Endothelial cell (in vitro differentiated cells): ENCODE results near the gene USP35. TPM values are rescaled to one million over a fixed set of nuclear protein-coding genes. Genes with fewer than 3 reads are reported as not detected.

Source experiments
- DNase-seq: peaks from one replicate; pipeline ENCODE4 v3.0.0; 2021; ENCODE audit warnings: low spot score
- H3K27ac Mint-ChIP-seq: one replicate; pipeline ENCODE4 v1.8.0; 2021; ENCODE audit warnings: mixed read lengths, inconsistent platforms; ENCODE audit not compliant: unreplicated experiment
- H3K27me3 Mint-ChIP-seq: one replicate; pipeline ENCODE4 v1.8.0; 2021; ENCODE audit warnings: mild to moderate bottlenecking, moderate library complexity, mixed read lengths, inconsistent platforms; ENCODE audit not compliant: unreplicated experiment
- H3K36me3 Mint-ChIP-seq: one replicate; pipeline ENCODE4 v1.8.0; 2021; ENCODE audit warnings: mild to moderate bottlenecking, low read depth, mixed read lengths, inconsistent platforms; ENCODE audit not compliant: unreplicated experiment
- H3K4me1 Mint-ChIP-seq: one replicate; pipeline ENCODE4 v1.8.0; 2021; ENCODE audit warnings: mild to moderate bottlenecking, mixed read lengths, inconsistent platforms; ENCODE audit not compliant: unreplicated experiment
- H3K4me3 Mint-ChIP-seq: one replicate; pipeline ENCODE4 v1.8.0; 2021; ENCODE audit warnings: mild to moderate bottlenecking, mixed read lengths, inconsistent platforms; ENCODE audit not compliant: unreplicated experiment
- H3K9me3 Mint-ChIP-seq: one replicate; pipeline ENCODE4 v1.8.0; 2021; ENCODE audit warnings: mixed read lengths, inconsistent platforms; ENCODE audit not compliant: unreplicated experiment
- total RNA-seq: library from RNA; stranded (reverse); fragmentation: NEBNext Ultra II Directional; extraction: Animal tissue kit (Norgen Biotek cat#: 25700); gene quantifications from one replicate; pipeline ENCODE4 v1.2.1, GENCODE V29; 2021; ENCODE audit not compliant: unreplicated experiment
- TF ChIP-seq, protein P1 (sequence below): fragments of 200-600 bp; sonication (generic); IDR thresholded peaks from one replicate; pipeline ENCODE4 v1.5.0; 2021; ENCODE audit warnings: antibody characterized with exemption; ENCODE audit not compliant: unreplicated experiment

Gene USP35
- total RNA-seq, 1 donor from 2014 or later = 26.0 TPM

DNA sequence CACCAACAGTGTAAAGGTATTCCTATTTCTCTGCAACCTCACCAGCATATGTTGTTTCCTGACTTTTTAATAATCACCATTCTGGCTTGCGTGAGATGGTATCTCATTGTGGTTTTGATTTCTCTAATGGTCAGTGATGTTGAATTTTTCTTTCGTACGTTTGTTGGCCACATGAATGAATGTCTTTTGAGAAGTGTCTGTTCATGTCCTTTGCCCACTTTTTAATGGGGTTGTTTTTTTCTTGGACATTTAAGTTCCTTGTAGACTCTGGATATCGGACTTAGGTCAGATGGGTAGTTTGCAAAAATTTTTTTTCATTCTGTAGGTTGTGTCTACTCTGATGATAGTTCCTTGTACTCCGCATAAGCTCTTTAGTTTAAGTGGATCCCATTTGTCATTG, 22.8 kb downstream of the USP35 start:
- peaks cover 47% of the 10 kb centered on the region for H3K27me3 Mint-ChIP-seq
- H3K27ac Mint-ChIP-seq = peak overlapping the region; percentile 27
- TF ChIP-seq, protein P1, sequence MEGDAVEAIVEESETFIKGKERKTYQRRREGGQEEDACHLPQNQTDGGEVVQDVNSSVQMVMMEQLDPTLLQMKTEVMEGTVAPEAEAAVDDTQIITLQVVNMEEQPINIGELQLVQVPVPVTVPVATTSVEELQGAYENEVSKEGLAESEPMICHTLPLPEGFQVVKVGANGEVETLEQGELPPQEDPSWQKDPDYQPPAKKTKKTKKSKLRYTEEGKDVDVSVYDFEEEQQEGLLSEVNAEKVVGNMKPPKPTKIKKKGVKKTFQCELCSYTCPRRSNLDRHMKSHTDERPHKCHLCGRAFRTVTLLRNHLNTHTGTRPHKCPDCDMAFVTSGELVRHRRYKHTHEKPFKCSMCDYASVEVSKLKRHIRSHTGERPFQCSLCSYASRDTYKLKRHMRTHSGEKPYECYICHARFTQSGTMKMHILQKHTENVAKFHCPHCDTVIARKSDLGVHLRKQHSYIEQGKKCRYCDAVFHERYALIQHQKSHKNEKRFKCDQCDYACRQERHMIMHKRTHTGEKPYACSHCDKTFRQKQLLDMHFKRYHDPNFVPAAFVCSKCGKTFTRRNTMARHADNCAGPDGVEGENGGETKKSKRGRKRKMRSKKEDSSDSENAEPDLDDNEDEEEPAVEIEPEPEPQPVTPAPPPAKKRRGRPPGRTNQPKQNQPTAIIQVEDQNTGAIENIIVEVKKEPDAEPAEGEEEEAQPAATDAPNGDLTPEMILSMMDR = no peak
- DNase-seq = no peak
- peak overlapping the region; percentile 15 for H3K4me3 Mint-ChIP-seq
- peaks cover 41% of the 10 kb centered on the region for H3K4me1 Mint-ChIP-seq
- no peaks in the 10 kb centered on the region for H3K9me3 Mint-ChIP-seq
- H3K36me3 Mint-ChIP-seq = peaks cover 59% of the 10 kb centered on the region

DNA sequence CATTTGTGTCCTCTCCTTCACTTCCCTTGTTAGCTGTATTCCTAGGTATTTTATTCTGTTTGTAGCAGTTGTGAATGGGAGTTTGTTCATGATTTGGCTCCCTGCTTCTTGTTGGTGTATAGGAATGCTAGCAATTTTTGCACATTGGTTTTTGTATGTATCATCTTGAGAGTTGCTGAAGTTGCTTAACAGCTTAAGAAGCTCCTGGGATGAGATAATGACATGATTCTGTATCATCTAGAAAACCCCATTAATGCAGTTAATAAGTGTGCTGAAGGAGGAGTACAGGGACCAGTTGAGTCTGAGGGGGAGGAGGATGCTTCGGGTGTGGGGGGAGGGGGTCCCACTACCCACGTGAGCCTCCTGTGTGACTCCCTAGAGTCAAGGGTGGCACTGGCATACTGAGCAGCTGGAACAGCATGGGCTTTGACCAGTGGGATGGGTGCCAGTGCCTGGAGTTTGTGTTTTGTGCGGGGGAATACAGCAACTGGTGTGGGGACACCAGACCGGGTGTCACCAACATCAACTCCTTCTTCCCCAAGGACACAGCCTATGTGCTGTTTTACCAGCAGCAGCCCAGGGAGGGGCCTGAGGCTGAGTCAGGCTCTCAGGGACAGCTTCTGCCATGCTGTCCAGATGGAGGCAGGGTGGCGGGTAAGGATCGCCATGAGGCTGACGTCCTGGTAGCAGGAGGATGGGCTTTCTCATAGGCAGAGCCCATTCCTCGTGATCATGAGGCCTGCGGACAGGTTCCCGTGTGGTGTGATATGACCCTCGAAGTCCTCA, 24.1 kb downstream of the USP35 start:
- Mint-ChIP-seq H3K27me3 (peaks cover 57% of the 10 kb centered on the region), H3K27ac (peak overlapping the region; percentile 32)
- DNase-seq = no peak

DNA sequence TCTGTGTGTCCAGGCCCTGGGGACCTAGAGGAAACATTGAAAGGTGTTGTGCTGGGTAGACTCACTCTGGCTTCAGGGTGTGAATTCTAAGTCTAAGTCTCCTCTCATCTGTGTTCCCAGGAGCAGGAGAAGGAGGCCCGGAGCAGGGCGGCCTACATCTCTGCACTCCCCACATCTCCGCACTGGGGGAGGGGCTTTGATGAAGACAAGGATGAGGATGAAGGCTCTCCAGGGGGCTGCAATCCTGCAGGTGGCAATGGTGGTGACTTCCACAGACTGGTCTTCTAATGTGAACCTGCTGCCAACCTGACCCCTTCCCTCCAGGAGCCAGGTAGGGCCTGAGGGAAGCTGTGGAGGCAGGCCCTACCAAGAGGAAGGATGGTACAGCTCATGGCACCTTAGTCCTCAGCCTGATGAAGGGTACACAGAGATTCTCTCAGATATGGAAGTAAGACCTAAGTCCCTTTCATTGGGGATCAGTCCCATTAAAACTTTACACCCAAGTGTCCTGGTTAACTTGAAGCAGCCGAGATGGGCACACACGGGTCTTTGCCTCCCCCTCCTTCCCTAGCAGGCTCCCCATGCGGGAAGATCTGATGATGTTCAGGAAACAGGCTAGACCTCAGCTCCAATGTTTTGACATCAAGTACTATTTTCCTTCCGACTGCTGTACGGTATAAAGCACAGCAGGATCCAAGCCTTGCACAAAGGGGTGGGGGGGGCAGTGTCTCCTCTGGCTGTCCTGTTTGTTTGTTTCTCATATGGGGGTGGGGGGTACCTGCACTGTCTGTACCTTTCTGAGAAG, 25.0 kb downstream of the USP35 start:
- TF ChIP-seq, protein P1 = no peak
- H3K36me3 Mint-ChIP-seq = peaks cover 66% of the 10 kb centered on the region
- no peaks in the 10 kb centered on the region for H3K9me3 Mint-ChIP-seq
- no peak overlapping the region for H3K4me3 Mint-ChIP-seq
- peaks cover 40% of the 10 kb centered on the region for H3K4me1 Mint-ChIP-seq
- no peak overlapping the region for H3K27ac Mint-ChIP-seq
- H3K27me3 Mint-ChIP-seq = peaks cover 57% of the 10 kb centered on the region
- DNase-seq = no peak

More for the DNA sequence above, 24.1 kb downstream of the USP35 start:
- Mint-ChIP-seq H3K36me3 (peaks cover 64% of the 10 kb centered on the region), H3K9me3 (no peaks in the 10 kb centered on the region), H3K4me1 (peaks cover 41% of the 10 kb centered on the region), H3K4me3 (peak overlapping the region; percentile 56)
- TF ChIP-seq, protein P1 = no peak

DNA sequence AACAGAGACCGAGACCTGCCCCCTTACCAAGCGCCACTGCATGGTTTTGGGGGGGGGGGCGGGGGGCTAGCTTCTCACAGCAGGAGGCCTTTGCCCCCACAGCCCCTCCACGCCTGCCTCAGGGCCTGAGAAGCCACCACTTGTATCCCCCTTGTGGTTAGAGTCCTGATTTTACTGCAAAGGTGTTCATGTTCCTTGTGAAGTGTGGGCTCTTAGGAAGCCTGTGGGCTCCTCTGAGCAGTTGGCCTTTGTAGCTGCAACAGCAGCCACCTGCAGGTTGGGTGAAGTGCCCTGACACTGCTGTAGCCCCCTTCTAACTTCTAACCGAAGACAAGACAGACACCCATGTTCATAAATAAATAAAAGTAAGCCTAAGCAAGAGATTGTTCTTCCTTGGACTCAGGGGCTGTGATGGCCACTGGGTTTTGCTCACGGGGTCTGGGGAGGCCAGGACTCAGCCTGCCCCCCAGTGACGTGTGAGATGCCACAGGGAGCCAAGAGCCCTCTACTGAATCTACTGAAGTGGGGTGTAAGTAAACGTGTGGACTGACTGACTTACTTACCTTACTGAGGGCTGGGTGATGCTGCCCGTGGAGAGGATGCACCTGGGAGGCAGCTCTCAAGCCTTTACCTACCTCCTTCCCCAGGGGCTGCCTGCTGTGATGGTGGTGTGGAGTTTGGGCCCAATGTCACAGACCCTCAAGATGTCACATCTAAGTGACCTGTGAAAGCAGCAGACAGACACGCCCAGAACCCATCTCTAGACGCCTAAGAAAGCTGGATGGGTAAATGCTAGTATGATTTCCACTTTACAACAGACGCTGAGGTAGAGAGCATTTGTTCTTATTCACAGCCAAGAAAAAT, 25.8 kb downstream of the USP35 start:
- Mint-ChIP-seq H3K9me3 (no peaks in the 10 kb centered on the region), H3K4me1 (peaks cover 32% of the 10 kb centered on the region), H3K27ac (no peak overlapping the region), H3K4me3 (no peak overlapping the region), H3K36me3 (peaks cover 67% of the 10 kb centered on the region), H3K27me3 (peaks cover 54% of the 10 kb centered on the region)
- TF ChIP-seq, protein P1 = no peak
- DNase-seq = no peak
